Head of caudate nucleus (tissue), 42 donors: ENCODE results near the gene PIGU.

ENCODE experiments used
- DNase-seq, 42 donors: peaks; one replicate each; pipeline versions ENCODE4 v3.0.0 to v3.0.0-alpha.2; 2020 to 2021; ENCODE audit warnings: mixed read lengths in 7 of 42
- intact Hi-C: fragments of 100-400 bp; cut with DNase I; formaldehyde crosslinking; loops from one replicate; pipeline ENCODE4 v1.15.0; 2022

PIGU gene

DNA sequence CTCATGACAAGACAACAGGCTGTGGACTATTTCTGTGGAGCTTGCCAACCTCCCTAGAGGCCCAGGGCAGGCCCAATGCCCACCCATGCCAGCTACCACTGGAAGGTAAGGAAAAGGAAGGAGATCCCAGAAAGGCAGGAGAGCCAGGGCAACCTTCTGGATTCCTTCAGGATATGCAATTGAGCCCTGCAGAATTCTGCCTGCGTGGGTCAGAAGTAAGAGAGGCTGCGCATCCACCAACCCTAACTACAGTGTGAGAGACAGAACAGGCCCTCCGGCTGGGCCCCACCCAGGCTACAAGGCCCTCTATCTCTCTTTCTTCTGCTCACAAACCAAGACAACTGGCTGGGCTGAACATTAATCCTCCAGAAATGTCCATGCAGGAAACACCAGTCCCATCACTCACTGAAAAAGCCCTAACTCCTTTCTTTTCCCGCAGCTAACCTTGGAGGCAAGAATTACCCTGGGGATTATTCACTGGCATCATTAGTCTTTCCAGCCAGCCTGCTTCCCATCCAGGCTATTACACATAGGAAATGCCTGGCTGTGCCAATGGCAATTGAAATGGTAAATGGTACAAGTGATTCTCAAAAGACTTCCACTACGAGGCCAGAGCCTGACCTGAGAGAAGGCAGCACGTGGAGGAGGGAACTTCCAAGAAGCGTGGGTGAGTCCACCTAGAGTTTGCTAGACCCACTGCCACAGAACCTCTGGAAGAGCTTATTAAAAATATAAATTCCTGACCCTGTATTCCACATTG, 103.2 kb downstream of the PIGU start:
- intact Hi-C loops: no loop called here
- peak in 1 of 42 donors; percentile 3 for DNase-seq

DNA sequence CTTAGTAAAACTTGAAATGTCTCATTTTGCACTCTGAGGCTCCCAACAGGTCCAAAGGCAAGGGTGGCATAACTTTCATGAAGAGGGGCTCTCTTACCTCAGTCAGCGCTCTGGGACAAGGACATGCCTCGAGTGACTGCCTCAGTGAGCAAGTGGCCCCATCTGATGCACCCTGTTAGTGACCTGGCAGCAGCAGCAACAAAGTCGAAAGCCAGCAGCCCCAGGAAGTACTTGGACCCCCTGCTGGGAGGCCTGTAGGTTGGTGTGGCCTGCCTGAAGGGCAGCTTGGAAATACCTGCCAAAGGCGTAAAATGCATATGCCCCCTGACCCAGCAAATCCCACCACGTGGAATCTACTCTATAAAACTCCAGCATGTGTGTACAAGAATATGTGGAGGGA, 105.1 kb downstream of the PIGU start:
- DNase-seq: peak in 5 of 42 donors; percentile 3 to 19 (median 6)
- intact Hi-C loops: no loop called here

DNA sequence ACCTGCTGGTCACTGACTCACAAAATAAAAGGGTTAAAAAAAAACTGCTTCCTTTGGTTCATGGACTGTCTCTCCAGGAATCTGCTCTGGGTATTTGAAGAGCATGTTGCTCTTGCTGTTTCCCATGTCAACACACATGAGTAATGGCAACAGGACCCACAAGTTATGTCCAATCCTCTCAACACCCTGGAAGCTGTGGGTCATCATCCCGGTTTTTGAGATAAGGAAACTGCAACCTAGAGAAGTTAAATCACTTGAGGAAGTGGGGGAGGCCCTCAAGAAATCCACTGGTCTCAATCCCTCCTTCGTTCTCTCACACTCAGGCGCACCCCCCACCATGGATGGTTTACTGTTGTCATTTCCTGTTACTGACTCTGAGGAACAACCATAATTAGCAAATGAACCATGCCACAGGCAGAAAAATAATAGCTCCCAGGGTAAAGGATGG, 106.0 kb downstream of the PIGU start:
- DNase-seq: peak in 2 of 42 donors; percentile 2 to 4
- intact Hi-C loops: no loop called here

DNA sequence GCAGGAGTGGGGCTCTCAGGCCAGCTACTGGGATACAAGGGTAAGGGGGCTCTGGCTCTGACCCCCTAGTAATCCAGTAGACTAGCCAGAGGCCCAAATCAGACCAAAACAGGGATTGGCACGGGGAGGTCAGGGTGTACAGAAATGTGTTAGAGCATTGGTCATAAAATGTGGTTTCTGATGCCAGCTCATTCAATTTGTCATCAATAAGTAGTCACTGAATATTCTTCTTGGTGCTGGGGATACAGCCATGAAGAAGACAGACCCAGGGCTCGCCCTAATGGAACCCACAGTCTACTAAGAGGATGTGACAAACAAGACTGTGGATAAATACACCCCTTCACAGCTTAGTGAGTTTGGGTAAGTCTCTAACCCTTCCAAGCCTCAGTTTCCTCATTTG, 107.3 kb downstream of the PIGU start:
- DNase-seq: no peak
- intact Hi-C loops: no loop called here

DNA sequence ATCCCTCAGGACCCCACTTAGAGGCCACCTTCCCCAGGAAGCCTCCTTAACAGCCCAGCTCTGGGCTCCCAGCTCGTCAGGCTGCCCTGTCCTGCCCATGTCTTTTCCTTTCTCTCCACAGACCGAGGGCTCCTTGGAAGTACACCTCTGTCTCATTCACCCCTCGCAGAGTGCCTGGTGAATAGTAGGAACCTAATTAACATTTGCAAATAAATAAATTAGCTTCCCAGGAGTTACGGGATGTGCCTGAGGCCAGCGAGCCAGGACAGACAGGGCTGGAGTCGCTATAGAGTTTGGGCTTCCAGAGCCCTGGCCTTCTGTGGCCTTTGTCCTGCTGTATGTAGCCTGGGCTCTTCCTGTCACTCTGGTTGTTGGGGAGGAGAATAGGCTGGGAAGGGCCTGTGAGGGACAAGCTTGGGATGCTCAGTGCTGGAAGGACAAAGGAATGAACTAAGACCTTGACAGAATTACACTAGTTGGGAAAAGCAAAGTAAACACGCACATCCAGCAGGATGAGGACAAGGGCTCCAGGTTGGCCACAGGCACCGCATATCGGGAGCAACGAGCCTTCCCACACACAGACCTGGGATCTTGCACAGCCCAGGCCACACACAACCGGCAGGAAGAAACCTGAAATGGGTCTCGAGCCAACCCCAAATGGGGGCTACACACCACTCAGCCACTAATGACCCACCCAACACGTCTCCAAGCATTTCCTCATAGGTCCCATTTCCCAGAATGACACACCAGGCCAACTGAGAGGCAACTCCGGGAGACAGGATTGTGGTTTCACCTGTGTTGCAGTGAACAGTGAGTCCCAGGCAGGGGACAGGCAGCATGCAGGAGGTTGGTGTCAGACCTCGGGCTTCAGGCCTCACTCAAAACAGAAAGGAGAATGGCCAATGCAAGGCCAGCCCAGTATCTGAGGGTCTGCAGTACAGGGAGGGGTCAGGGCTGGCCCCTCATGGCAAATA, 108.7 kb downstream of the PIGU start:
- intact Hi-C loops: no loop called here
- peak in 2 of 42 donors; percentile 9 to 11 for DNase-seq

DNA sequence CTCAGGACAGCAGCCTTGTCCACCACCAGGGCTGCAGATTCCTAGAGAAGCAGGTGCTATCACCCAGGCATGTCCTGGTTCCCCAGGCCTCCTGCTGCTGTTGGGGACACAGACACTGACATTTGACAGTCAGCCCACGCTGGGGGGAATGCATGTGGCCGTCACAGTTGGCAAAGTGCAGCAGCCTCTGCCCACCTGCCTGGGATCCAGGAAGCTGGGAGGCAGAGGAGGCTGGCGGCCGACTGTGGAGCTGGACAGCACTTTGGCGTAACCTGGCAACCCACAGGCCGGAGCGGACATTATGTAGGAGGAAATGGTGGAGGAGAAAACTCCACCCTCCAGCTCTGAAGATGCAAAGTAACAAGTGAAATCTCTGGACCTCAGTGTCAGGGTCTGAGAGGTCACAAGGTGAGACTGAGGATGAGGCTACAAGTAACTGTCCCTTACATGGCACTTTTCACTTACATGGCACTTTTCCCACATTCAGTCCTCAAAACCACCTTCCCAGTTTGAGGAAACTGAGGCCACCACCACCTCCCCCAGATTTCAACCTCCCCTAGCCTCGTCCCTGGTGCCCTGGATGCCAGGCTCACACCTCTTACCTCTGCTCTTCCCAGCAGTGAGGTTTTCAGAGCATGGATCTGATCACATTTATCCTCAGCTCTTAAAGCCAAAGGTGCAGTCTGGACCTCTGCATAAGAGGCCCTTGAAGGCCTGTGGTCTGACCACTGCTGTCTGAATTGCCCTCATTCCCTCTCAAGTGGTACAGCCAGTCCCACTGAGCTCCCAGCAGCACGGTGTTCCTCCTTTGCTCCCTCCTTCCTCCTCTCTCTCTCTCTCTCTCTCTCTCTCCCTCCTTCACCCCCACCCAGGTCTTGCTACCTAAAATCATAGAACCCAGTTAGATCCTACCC, 109.7 kb downstream of the PIGU start:
- intact Hi-C loops: no loop called here
- DNase-seq: no peak

DNA sequence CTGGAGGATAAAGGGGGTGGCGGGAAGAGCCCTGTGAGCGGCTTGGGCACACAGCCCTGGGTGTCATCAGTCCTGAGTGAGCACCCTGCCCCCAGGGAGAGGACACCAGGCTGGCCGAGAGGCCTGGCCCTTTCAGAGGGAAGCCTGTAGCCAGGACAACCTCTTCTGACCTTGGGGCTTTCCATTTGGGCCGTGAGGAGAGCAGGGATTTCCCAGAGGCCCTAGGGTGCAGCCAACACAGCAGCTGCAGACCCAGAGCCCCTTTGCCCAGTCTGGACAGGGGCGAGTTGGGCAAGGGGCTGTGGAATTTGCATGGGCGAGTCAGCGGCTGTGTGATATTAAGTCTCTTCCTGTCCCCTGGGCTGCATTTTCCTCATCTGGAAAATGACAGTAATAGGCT, 112.1 kb downstream of the PIGU start:
- DNase-seq: no peak
- intact Hi-C loops: no loop called here

DNA sequence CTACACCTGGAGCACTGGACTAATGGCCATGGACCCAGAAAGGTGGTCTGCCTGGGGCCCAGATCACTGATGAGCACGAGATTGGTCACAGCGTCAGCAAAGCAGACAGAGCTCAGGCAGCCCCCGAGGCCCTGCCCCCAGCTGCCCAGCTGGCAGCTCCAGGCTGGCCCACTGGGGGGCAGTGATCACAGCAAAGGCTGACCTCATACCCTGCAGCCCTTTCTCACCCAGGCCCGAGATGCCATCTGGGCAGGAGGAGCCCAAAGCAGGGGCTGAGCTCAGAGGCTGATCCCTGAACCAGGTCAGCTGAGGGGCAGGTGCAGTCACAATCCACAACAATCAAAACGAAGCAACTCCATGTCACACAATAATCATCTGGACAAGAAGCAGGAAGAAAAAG, 114.3 kb downstream of the PIGU start:
- intact Hi-C loops: no loop called here
- peak in 33 of 42 donors; percentile 21 to 79 (median 49) for DNase-seq

DNA sequence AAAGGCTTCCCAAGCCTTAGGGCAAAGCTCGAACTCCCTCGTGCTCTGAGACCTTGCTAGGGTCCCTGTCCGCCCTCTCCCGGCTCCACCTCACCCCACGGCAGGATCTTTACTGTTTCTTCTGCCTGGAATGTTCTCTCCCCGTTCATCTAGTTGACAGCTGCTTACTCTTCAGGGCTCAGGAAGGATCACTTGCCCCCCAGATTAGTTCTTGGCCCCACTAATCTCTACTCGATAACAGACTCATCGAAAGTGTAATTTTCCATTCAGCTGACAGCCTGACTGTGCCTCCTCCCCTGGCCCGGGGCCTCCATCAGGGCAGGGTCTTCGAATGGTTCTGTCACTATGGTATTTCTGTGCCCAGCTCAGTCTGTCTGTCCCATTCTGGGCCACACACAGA, 115.2 kb downstream of the PIGU start:
- DNase-seq: no peak
- intact Hi-C loops: no loop called here

DNA sequence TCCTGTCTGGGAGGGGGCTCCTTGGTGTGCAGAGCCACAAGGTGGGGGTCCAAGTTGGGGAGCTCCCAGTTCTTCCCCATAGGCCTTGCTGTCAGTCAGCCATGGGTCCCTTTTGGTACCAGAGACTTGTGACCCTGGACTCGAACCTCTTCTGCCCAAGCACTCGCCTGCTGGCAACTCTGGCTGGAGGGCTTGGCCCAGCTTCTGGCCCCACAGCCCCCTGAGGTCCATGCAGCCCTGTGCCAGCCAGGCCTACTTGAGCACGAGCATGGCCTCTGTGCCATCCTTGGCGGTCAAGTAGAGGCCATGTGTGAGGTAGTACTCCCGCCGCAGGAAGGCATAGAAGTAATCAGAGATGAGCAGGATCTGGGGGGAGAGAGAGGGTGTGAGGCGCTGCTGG, 116.3 kb downstream of the PIGU start:
- DNase-seq: no peak
- intact Hi-C loops: no loop called here

DNA sequence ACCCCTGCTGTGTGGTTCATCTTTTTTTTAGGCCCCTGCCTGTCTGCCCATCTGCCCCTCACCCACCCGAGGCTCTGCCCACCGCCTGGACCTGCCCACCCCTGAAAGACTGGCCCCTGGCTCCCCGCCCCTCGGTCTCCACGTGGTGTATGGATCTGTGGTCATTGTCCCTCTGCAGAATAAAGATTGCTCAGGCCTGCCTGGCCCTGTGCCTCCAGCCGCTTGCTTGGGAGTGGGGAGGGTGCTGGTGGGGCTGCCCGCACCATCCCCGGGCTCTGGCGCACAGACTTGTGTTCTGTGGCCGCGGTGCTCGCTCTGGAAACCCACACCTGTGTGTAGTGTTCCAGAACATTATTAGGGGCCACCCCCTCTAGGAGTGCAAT, 116.8 kb downstream of the PIGU start:
- intact Hi-C loops: no loop called here

DNA sequence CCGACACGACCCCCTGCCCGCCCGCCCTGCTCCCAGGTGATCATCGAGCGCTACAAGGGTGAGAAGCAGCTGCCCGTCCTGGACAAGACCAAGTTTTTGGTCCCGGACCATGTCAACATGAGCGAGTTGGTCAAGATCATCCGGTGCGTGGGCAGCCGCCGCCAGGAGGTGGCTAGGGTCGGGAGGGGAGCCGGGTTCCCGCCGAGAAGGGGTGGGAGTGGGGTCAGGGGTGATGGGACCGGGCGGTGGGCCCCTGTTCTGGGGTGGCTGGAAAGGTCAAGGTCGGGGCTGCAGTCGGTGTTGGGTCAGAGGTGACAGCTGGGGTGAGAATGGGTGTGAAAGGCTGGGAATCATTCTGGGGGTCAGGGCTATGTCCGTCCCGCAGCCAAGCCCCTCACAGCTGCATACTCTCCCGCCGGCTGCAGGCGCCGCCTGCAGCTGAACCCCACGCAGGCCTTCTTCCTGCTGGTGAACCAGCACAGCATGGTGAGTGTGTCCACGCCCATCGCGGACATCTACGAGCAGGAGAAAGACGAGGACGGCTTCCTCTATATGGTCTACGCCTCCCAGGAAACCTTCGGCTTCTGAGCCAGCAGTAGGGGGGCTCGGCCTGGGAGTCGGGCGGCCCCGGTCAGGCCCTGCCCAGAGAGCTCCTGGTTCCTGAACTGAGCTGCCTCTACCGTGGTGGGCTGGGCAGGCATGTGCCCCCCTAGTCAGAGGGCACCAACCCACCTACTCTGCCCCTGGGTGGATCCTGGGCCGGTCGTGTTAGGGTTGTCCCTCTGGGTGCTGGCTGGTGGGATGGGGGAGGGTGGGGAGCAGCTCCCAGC, 117.4 kb downstream of the PIGU start:
- DNase-seq: peak in 10 of 42 donors; percentile 21 to 57 (median 38)
- intact Hi-C loops: no loop called here

More for the DNA sequence above, 116.8 kb downstream of the PIGU start:
- peak in 41 of 42 donors; percentile 39 to 86 (median 70) for DNase-seq

DNA sequence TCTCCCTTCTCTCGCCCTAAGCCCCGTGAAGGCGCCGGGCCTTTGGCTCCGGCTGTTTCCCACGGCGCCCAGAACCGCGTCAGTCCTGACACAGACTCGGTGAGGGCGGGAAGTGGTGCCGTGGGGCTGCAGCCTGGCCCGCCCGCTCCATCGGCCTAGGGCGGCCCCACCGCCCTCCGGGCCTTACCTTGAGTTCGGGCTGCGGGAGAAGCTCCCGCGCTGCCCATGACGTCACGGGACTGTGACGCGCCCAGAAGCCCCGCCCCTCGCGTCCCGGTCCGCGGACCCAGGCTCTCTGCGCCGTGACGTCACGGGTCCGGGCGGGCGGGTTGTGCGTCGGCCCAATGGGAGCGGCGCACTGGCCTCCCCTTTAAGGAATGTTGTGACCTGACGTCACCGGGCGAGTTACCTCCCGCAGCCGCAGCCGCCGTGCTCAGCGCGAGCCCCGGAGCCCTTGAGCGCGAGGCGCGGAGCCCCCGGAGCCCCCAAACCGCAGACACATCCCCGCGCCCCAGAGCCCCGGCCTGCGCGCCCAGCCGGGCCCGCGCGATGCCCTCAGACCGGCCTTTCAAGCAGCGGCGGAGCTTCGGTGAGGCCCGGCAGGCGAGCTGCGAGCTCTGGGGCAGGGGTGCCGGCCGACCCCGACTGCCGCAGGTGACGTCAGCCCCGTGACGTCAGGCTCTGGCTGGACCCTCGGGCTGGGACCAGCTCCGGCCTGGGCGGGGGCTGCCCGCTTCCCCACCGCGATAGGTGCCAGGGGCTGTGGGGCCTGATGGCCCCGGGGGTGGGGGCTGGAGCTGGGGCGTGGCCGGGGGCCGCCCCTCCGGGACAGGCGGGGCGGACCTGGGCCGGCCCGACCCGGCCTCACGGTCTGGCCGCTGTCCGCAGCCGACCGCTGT, 118.3 kb downstream of the PIGU start, which contains the start of gene MAP1LC3A:
Gene MAP1LC3A, plus strand, starts transcription at position 399 of the 899 bp plus-strand sequence. Its CDS starts 151 bp downstream, at position 550.
- intact Hi-C loops: no loop called here
- DNase-seq: peak; percentile 89 to 99 (median 96)

DNA sequence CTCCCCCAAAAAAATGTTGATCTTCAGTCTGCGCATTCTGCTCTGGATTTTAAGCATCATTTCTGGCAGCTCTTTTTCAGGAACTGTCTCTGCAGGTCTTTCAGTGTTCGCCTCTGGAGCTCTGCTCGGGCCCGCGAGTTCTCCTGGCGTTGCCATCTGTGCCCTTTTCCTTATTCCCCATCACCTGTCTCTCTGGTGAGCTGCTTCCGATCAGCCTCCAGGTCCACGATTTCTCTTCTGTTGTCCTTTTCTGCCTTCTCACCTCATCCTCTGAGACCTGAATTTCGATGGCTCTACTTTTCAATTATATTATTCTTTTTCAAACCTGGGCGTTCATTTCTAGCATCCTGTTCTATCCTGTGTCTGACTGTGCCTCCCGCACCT, 119.0 kb downstream of the PIGU start:
- intact Hi-C loops: no loop called here
- no peak for DNase-seq

DNA sequence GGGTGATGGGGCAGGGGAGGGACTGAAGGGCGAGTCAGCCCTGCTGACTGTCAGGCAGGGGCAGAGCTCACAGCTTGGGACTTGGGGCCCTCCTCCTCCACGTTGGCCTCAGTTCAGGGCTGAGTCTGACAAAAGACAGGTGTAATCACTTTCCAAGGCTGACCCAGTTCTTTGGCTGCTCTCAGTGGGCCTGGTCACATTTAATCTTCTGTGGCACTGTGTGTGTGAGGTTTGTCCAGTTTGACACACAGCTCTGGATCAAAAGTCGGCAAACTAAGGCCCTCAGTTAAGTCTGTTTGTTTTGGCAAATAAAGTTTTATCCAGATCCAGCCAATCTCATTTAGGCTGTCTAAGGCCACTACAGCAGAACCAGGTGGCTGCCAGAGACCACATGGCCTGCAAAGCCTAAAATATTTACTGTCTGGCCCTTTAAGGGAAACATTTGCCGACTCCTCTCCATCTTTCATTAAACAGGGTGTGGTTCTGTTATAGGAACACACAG, 123.5 kb downstream of the PIGU start:
- intact Hi-C loops: no loop called here
- no peak for DNase-seq

DNA sequence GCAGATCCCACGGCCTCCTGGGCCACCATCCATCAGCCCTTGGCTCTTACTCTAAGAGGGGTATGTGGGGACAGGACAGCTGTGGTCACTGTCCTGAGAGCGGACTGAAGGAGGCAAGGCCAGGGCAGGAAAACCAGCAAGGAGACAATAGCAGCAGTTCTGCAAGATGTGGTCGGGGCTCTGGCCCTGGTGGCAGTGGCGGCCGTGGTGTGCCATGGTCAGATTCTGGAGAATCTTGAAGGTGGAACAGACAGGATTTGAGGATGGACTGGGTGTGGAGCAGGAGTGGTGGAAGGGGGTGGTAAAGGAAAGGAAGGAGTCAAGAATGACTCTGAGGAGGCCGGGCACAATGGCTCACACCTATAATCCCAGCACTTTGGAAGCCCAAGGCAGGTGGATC, 124.3 kb downstream of the PIGU start:
- DNase-seq: no peak
- intact Hi-C loops: no loop called here

DNA sequence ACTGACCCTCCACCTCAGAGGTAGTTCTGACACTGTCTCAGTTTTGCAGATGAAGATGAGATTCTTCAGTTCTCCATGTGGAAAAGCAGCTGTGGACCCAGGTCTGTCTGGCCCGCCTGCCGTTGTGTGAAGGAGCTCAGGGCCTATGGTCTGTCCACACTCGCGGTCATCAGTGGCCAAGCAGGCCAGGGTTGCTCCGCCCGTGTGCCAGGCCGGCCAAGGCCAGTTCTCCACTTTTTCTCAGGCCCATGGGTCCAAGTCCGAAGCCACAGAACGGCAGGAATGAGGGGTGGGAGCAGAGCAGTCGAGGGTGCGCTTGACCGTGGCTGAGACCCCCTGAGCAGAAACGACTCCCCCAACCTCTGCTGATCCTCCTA, 127.0 kb downstream of the PIGU start:
- intact Hi-C loops: no loop called here
- no peak for DNase-seq
